GM15510 (cell line): ENCODE results near the gene HYCC2.

Source experiments
- POLR2A ChIP-seq: IDR thresholded peaks from 3 replicates; pipeline ENCODE4 v1.6.1; 2011; ENCODE audit warnings: borderline replicate concordance; ENCODE audit not compliant: insufficient read length; ENCODE audit errors: extremely low read depth

The HYCC2 gene

GRCh38 chr2:201100497-201100896 lies 29.0 kb upstream of the HYCC2 start:
- no peak for TF ChIP-seq POLR2A

GRCh38 chr2:201093573-201093972 lies 22.1 kb upstream of the HYCC2 start:
- TF ChIP-seq POLR2A: no peak

GRCh38 chr2:201090574-201090973 lies 19.1 kb upstream of the HYCC2 start:
- TF ChIP-seq POLR2A: no peak

GRCh38 chr2:201084863-201085262 lies 13.4 kb upstream of the HYCC2 start:
- TF ChIP-seq POLR2A: no peak

- no peak for TF ChIP-seq POLR2A
Measured at GRCh38 chr2:201074996-201075395, 3.5 kb upstream of the HYCC2 start.

GRCh38 chr2:201073071-201073470 lies 1.6 kb upstream of the HYCC2 start:
- no peak for TF ChIP-seq POLR2A

GRCh38 chr2:201072201-201072530 lies 695 bp upstream of the HYCC2 start:
- no peak for TF ChIP-seq POLR2A

GRCh38 chr2:201070948-201071478 lies 458 bp downstream of the HYCC2 start:
- no peak for TF ChIP-seq POLR2A

GRCh38 chr2:201064797-201065329 lies 6.6 kb downstream of the HYCC2 start:
- TF ChIP-seq POLR2A: no peak

- TF ChIP-seq POLR2A: no peak
Measured at GRCh38 chr2:201059961-201060755, 11.3 kb downstream of the HYCC2 start.

GRCh38 chr2:201058914-201059313 lies 12.6 kb downstream of the HYCC2 start:
- no peak for TF ChIP-seq POLR2A

- no peak for TF ChIP-seq POLR2A
Measured at GRCh38 chr2:201057715-201058248, 13.7 kb downstream of the HYCC2 start.

GRCh38 chr2:201057087-201057521 lies 14.4 kb downstream of the HYCC2 start:
- no peak for TF ChIP-seq POLR2A

- TF ChIP-seq POLR2A: no peak
Measured at GRCh38 chr2:201049455-201049854, 22.0 kb downstream of the HYCC2 start.

GRCh38 chr2:201046881-201047280 lies 24.6 kb downstream of the HYCC2 start:
- TF ChIP-seq POLR2A: no peak

- no peak for TF ChIP-seq POLR2A
Measured at GRCh38 chr2:201040867-201041628, 30.4 kb downstream of the HYCC2 start.

- no peak for TF ChIP-seq POLR2A
Measured at GRCh38 chr2:201038855-201039254, 32.6 kb downstream of the HYCC2 start.
